ENCODE results near the gene OCRL.

The OCRL gene

DNA sequence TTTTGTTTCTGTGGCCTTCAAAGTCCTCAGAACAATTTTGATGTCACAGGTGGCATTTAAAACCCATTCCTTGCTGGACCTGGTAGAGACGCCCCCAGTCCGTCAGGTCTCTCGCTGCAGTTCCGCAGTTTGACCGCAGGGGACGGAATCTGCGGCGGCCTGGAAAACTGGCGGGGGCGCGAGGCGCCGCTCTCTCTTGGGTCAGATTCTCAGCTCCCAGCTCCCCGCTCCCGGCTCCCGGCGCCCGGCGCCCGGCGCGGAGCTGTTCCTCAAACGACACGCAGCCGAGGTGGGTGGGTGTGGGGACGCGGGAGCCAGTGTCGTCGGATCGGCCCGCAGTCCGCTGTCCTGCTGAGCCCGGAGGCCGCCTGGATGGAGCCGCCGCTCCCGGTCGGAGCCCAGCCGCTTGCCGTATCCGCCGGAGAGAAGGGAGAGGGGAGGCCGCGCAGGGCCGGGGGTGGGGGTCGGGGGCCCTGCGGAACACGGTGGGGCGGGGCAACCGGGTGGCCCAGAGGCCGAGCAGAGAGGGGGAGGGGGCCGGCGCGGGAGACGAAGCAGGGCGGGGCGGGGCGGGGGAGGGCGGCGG is at the start of gene OCRL:
OCRL (plus strand) TSS at position 192 of the 586 bp plus-strand sequence; CDS start at position 373, 181 bp downstream.
- Histone ChIP-seq H3K4me1 (ENCODE audit: control insufficient read depth, insufficient read depth, low read length) (peaks cover 13% of the 10 kb centered on the region), H3K36me3 (ENCODE audit: control insufficient read depth, insufficient read depth, low read length, severe bottlenecking) (no peaks in the 10 kb centered on the region), H3K9me3 (ENCODE audit: control insufficient read depth, low read length) (no peaks in the 10 kb centered on the region), H3K27me3 (replicated peaks; ENCODE audit: control insufficient read depth, insufficient read depth, low read length) (peaks cover 8% of the 10 kb centered on the region), H3K9ac (ENCODE audit: low read length) (peak within 1 kb of the TSS; percentile 86), H3K4me3 (ENCODE audit: low read length) (peak within 1 kb of the TSS; percentile 88)
- DNase-seq (ENCODE audit: low read depth) = peak; percentile 80

DNA sequence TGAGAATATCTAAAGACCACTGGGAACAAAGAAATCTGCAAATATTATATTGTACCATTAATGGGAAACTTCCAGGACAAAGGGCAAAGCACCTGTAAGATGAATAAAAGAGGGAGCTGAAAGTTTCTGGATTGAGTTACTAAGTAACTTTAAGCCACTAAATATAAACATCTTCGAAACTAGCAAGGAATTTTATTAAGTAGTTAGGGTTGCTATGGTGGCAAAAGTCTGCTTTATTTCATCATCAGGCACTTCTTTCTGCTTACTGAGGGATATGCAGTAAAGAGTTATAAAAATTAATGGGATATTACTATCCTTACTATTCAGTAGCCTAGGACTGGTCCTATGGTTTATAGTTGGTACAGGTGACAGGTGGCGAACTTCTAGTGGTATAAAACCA is 49.7 kb upstream of the OCRL start:
- H3K36me3 ChIP-seq (ENCODE audit: control insufficient read depth, insufficient read depth, low read length, severe bottlenecking) = peaks cover 36% of the 10 kb centered on the region
- DNase-seq (ENCODE audit: low read depth) = no peak
- no peaks in the 10 kb centered on the region for H3K9me3 ChIP-seq (ENCODE audit: control insufficient read depth, low read length)
- H3K9ac ChIP-seq (ENCODE audit: low read length) = no peak overlapping the region
- H3K4me1 ChIP-seq (ENCODE audit: control insufficient read depth, insufficient read depth, low read length) = peaks cover 8% of the 10 kb centered on the region
- no peaks in the 10 kb centered on the region for H3K27me3 ChIP-seq (replicated peaks; ENCODE audit: control insufficient read depth, insufficient read depth, low read length)
- no peak overlapping the region for H3K4me3 ChIP-seq (ENCODE audit: low read length)

DNA sequence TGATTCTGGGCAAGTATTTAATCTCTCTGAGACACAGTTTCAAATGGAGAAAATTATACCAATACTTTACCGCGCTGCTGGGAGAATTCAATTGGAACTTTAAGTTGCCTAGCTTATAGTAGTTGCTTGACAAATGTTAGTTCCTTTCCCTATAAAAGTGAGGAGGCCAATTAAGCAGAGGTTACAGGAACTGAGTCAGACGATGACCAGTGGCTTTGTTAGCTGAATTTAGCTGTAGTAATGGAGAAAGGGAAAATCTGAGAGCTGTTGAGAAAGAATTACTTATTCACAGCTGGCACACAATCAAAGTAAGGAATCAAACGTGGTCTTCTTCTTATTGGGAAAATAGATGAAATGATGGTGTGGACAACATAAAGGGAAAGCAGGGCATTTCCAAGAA is 46.4 kb upstream of the OCRL start:
- Histone ChIP-seq H3K36me3 (ENCODE audit: control insufficient read depth, insufficient read depth, low read length, severe bottlenecking) (peaks cover 23% of the 10 kb centered on the region), H3K27me3 (replicated peaks; ENCODE audit: control insufficient read depth, insufficient read depth, low read length) (no peaks in the 10 kb centered on the region), H3K9me3 (ENCODE audit: control insufficient read depth, low read length) (no peaks in the 10 kb centered on the region), H3K4me1 (ENCODE audit: control insufficient read depth, insufficient read depth, low read length) (peaks cover 13% of the 10 kb centered on the region), H3K4me3 (ENCODE audit: low read length) (no peak overlapping the region), H3K9ac (ENCODE audit: low read length) (no peak overlapping the region)
- peak; percentile 27 for DNase-seq (ENCODE audit: low read depth)

DNA sequence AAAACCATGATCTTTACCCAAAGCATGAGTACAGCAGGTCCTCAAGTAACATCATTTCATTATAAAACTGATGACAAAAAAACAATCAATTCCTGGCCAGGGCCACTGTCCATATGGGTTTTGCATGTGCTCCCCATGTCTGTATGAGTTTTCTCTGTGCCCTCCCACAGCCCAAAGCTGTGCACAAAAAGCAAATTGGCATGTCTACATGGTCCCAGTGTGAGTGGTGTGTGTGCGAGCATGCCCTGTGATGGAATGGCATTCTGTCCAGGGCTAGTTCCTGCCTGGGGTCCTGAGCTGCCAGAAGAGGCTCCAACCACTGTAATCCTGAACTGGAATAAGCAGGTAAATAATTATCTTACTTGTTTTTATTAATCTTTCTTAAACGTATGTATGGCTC is 45.2 kb upstream of the OCRL start:
- peaks cover 23% of the 10 kb centered on the region for H3K36me3 ChIP-seq (ENCODE audit: control insufficient read depth, insufficient read depth, low read length, severe bottlenecking)
- H3K4me1 ChIP-seq (ENCODE audit: control insufficient read depth, insufficient read depth, low read length) = peaks cover 13% of the 10 kb centered on the region
- no peaks in the 10 kb centered on the region for H3K27me3 ChIP-seq (replicated peaks; ENCODE audit: control insufficient read depth, insufficient read depth, low read length)
- H3K4me3 ChIP-seq (ENCODE audit: low read length) = no peak overlapping the region
- H3K9me3 ChIP-seq (ENCODE audit: control insufficient read depth, low read length) = no peaks in the 10 kb centered on the region
- no peak overlapping the region for H3K9ac ChIP-seq (ENCODE audit: low read length)
- no peak for DNase-seq (ENCODE audit: low read depth)

DNA sequence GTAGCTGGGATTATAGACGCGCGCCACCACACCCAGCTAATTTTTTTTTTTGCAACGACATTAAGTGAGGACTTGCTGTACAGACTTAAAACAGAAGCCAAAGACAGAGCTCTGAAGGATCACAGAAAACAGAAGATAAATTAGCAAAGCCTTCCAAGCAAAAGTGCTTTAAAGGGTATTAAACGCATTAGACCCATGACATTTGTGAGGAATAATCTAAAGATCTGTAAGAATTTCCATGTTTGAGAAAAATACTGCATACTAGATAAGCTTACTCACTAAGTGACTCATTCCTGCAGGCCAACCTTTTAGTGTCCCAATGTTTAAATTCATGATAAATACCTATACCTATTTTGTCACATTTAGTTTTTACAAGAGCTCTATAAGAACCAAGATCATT is 44.2 kb upstream of the OCRL start:
- Histone ChIP-seq H3K9me3 (ENCODE audit: control insufficient read depth, low read length) (no peaks in the 10 kb centered on the region), H3K9ac (ENCODE audit: low read length) (no peak overlapping the region), H3K4me1 (ENCODE audit: control insufficient read depth, insufficient read depth, low read length) (peaks cover 13% of the 10 kb centered on the region), H3K4me3 (ENCODE audit: low read length) (no peak overlapping the region), H3K27me3 (replicated peaks; ENCODE audit: control insufficient read depth, insufficient read depth, low read length) (no peaks in the 10 kb centered on the region), H3K36me3 (ENCODE audit: control insufficient read depth, insufficient read depth, low read length, severe bottlenecking) (peaks cover 22% of the 10 kb centered on the region)
- peak; percentile 28 for DNase-seq (ENCODE audit: low read depth)

DNA sequence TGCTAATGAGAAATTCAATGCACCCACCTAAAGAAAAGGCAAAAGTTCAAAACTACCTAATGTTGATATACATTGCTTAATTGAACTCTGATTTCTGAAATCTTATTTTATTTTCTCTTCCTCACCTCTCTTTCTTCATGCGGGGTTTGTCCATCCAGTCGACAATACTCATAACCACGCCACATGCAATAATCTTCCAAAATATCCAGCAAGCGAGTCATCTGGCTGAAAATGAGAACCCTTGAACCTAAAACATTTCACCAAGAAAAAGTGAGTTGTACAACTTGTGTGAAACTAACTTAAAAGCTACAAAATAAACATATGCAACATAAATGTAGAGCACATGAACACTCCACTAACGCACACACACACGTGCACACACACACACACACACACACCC is 43.4 kb upstream of the OCRL start:
- H3K36me3 ChIP-seq (ENCODE audit: control insufficient read depth, insufficient read depth, low read length, severe bottlenecking) = peaks cover 17% of the 10 kb centered on the region
- peaks cover 13% of the 10 kb centered on the region for H3K4me1 ChIP-seq (ENCODE audit: control insufficient read depth, insufficient read depth, low read length)
- no peak overlapping the region for H3K9ac ChIP-seq (ENCODE audit: low read length)
- peak; percentile 28 for DNase-seq (ENCODE audit: low read depth)
- no peak overlapping the region for H3K4me3 ChIP-seq (ENCODE audit: low read length)
- H3K27me3 ChIP-seq (replicated peaks; ENCODE audit: control insufficient read depth, insufficient read depth, low read length) = no peaks in the 10 kb centered on the region
- no peaks in the 10 kb centered on the region for H3K9me3 ChIP-seq (ENCODE audit: control insufficient read depth, low read length)

DNA sequence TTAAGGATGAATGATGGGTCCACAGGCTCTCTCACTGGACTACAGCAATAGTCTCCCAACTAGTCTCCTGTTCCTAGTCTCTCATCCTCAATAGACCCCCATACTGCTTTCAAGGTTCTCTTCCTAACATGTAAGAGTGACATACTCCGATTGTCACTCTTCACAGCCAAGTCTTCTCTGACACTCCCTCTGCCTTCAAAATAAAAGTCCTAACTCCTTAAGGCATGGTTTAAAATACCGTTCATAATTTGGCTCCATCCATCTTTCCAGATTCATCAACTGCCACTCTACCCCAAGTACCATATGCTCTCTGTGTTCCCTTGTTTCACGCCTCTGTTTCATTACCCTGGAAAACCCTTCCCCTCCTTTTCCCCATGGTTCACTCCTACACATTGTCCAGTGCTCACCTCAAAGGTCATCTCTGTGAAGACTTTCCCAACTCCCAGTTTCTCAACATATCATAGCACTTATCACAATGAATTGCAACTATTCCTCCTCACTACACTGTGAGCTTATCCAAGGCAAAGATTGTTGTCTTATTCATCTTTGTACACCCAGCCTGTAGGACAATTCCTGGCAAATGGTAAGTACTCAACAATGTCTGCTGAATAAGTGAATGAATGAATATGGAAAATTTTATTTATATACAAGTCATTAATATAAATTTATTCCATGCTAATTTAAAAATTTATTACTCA is 42.8 kb upstream of the OCRL start:
- Histone ChIP-seq H3K36me3 (ENCODE audit: control insufficient read depth, insufficient read depth, low read length, severe bottlenecking) (peaks cover 24% of the 10 kb centered on the region), H3K9me3 (ENCODE audit: control insufficient read depth, low read length) (no peaks in the 10 kb centered on the region), H3K27me3 (replicated peaks; ENCODE audit: control insufficient read depth, insufficient read depth, low read length) (no peaks in the 10 kb centered on the region), H3K4me1 (ENCODE audit: control insufficient read depth, insufficient read depth, low read length) (peaks cover 13% of the 10 kb centered on the region), H3K9ac (ENCODE audit: low read length) (no peak overlapping the region), H3K4me3 (ENCODE audit: low read length) (no peak overlapping the region)
- DNase-seq (ENCODE audit: low read depth) = no peak

DNA sequence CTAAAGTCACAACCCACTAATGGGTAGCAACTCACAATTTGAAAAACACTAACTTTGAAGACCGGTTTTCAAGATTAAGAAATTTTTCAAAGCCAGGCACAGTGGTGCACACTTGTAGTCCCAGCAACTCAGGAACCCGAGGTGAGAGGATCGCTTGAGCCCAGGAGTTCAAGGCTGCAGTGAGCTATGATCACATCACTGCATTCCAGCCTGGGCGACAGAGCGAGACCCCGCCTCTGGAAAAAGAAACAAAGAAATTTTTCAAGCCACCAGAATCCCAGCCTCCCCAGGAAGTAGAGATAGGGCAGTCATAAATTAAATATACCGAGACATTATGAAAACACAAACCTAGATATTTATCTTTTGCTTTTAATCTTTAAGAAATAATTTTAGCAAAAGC is 29.7 kb upstream of the OCRL start:
- Histone ChIP-seq H3K9me3 (ENCODE audit: control insufficient read depth, low read length) (no peaks in the 10 kb centered on the region), H3K9ac (ENCODE audit: low read length) (no peak overlapping the region), H3K27me3 (replicated peaks; ENCODE audit: control insufficient read depth, insufficient read depth, low read length) (no peaks in the 10 kb centered on the region), H3K36me3 (ENCODE audit: control insufficient read depth, insufficient read depth, low read length, severe bottlenecking) (peaks cover 51% of the 10 kb centered on the region), H3K4me1 (ENCODE audit: control insufficient read depth, insufficient read depth, low read length) (no peaks in the 10 kb centered on the region), H3K4me3 (ENCODE audit: low read length) (no peak overlapping the region)
- DNase-seq (ENCODE audit: low read depth) = no peak

DNA sequence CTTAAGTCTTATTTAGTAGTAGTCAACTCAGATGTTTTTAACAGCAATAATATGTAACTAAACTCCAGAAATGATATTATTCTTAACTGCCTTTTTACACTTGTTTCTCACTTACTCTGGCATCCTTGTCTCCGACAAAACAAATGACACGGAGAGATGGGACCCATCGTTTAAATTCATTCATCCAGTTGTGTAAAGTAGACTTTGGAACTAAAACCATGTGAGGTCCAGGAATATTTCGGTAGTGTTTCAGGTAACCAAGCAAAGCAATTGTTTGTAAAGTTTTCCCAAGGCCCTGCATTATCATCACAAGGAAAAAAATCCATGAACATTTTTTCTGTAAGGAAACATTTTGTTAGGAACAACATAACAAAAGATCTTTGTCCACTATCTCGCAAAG is 28.4 kb upstream of the OCRL start:
- H3K9ac ChIP-seq (ENCODE audit: low read length) = no peak overlapping the region
- no peak overlapping the region for H3K4me3 ChIP-seq (ENCODE audit: low read length)
- peaks cover 55% of the 10 kb centered on the region for H3K36me3 ChIP-seq (ENCODE audit: control insufficient read depth, insufficient read depth, low read length, severe bottlenecking)
- DNase-seq (ENCODE audit: low read depth) = no peak
- no peaks in the 10 kb centered on the region for H3K9me3 ChIP-seq (ENCODE audit: control insufficient read depth, low read length)
- H3K4me1 ChIP-seq (ENCODE audit: control insufficient read depth, insufficient read depth, low read length) = no peaks in the 10 kb centered on the region
- no peaks in the 10 kb centered on the region for H3K27me3 ChIP-seq (replicated peaks; ENCODE audit: control insufficient read depth, insufficient read depth, low read length)

DNA sequence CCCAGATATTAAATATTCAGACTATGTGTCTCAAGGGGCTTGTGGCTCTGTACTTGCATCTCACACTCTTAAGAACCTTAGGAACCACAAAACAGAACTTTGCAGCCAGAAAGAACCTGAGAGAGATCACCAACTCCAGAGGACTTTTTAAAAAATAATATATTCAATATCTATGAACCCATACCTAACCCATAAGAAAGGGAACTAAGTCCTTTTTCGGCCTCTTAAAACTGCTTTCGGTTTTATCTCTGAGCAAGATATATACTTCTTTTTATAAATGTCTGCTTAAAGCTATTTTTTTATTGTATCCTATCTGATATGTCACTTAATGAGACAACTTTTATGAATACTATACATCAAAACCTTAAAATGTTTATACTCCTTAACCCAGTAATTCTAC is 27.6 kb upstream of the OCRL start:
- H3K4me1 ChIP-seq (ENCODE audit: control insufficient read depth, insufficient read depth, low read length) = no peaks in the 10 kb centered on the region
- H3K9me3 ChIP-seq (ENCODE audit: control insufficient read depth, low read length) = no peaks in the 10 kb centered on the region
- H3K36me3 ChIP-seq (ENCODE audit: control insufficient read depth, insufficient read depth, low read length, severe bottlenecking) = peaks cover 49% of the 10 kb centered on the region
- no peaks in the 10 kb centered on the region for H3K27me3 ChIP-seq (replicated peaks; ENCODE audit: control insufficient read depth, insufficient read depth, low read length)
- no peak for DNase-seq (ENCODE audit: low read depth)
- H3K4me3 ChIP-seq (ENCODE audit: low read length) = no peak overlapping the region
- no peak overlapping the region for H3K9ac ChIP-seq (ENCODE audit: low read length)

DNA sequence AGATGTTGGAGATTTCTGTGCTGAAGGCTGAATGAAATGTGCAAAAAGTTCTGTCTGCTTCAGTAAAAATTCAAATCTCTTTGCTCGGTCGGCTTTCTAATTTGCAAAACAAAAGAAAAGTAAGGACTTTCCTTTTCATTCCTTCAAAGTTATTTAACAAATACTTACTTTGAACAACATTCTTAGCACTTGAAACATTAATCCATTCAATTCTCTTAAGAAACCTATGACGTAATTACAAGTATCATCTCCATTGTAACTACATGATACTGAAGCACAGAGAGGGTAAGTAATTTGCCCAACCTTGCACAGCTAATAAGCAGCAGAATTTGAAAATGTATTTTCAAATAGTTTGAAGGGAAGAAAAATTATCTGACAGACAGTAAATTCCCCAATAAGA is 23.7 kb upstream of the OCRL start:
- Histone ChIP-seq H3K9ac (ENCODE audit: low read length) (no peak overlapping the region), H3K36me3 (ENCODE audit: control insufficient read depth, insufficient read depth, low read length, severe bottlenecking) (peaks cover 26% of the 10 kb centered on the region), H3K4me3 (ENCODE audit: low read length) (no peak overlapping the region), H3K4me1 (ENCODE audit: control insufficient read depth, insufficient read depth, low read length) (no peaks in the 10 kb centered on the region), H3K27me3 (replicated peaks; ENCODE audit: control insufficient read depth, insufficient read depth, low read length) (no peaks in the 10 kb centered on the region), H3K9me3 (ENCODE audit: control insufficient read depth, low read length) (no peaks in the 10 kb centered on the region)
- no peak for DNase-seq (ENCODE audit: low read depth)

DNA sequence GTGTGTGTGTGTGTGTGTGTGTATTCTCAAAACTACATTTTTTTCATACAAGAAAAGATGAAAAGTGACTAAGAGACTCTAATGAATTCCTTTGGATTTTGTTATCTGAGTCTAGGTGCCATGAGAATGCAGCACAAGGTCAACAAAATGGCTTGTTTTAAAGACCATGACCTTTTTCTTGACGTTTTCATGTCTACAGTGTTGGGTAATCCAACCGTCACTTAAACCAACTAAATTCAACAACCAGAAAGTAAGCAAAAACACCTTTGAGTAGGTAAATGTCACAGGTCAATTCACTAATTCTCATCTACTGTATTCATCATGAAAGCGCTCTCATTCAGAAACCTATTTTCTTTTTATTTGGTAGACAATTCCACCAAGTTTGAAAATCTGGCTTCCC is 19.9 kb upstream of the OCRL start:
- H3K4me1 ChIP-seq (ENCODE audit: control insufficient read depth, insufficient read depth, low read length) = no peaks in the 10 kb centered on the region
- H3K9ac ChIP-seq (ENCODE audit: low read length) = no peak overlapping the region
- DNase-seq (ENCODE audit: low read depth) = no peak
- H3K36me3 ChIP-seq (ENCODE audit: control insufficient read depth, insufficient read depth, low read length, severe bottlenecking) = peaks cover 10% of the 10 kb centered on the region
- H3K4me3 ChIP-seq (ENCODE audit: low read length) = no peak overlapping the region
- no peaks in the 10 kb centered on the region for H3K27me3 ChIP-seq (replicated peaks; ENCODE audit: control insufficient read depth, insufficient read depth, low read length)
- no peaks in the 10 kb centered on the region for H3K9me3 ChIP-seq (ENCODE audit: control insufficient read depth, low read length)

All from adipocyte (in vitro differentiated cells).